GM18867 (cell line): ENCODE data around the gene PCDHB7.
"Not testable (repeated sequence)": the region's sequence is repeated elsewhere in the genome, so short reads cannot be mapped to it uniquely, and the experiment has no call there.

Experiments
- ATAC-seq: cut with Tn5 transposase; IDR thresholded peaks from one replicate; pipeline ENCODE4 v1.9.1; 2021; ENCODE audit warnings: mild to moderate bottlenecking, moderate library complexity; ENCODE audit not compliant: unreplicated experiment

Gene PCDHB7

GRCh38 chr5:141172381-141173204 is at the start of gene PCDHB7:
Gene PCDHB7 (plus strand): TSS chr5:141172644. CDS start chr5:141172836, 192 bp downstream.
- ATAC-seq, result no peak

- ATAC-seq, result not testable (repeated sequence)
Measured at GRCh38 chr5:141123396-141124135, 48.9 kb upstream of the PCDHB7 start.

DNA sequence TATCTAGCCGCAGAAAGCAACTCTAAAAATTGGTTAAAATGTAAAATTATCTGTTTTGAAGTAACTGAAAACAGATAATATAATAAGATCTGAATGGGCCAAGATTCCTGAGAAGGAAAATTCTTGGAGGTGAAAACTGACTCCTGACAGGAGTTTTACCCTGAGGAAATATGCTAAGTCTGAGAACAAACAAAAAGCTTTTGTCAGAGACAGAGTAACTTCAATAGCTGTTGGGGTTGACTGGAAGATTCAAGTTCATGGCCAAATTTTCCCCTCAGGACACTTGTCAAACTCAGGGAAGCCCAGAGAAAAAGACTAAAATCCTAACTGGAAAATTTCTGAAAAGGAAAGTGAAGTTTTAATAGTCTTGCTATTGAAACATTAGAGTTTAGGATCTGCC is 45.1 kb upstream of the PCDHB7 start:
- no peak for ATAC-seq

DNA sequence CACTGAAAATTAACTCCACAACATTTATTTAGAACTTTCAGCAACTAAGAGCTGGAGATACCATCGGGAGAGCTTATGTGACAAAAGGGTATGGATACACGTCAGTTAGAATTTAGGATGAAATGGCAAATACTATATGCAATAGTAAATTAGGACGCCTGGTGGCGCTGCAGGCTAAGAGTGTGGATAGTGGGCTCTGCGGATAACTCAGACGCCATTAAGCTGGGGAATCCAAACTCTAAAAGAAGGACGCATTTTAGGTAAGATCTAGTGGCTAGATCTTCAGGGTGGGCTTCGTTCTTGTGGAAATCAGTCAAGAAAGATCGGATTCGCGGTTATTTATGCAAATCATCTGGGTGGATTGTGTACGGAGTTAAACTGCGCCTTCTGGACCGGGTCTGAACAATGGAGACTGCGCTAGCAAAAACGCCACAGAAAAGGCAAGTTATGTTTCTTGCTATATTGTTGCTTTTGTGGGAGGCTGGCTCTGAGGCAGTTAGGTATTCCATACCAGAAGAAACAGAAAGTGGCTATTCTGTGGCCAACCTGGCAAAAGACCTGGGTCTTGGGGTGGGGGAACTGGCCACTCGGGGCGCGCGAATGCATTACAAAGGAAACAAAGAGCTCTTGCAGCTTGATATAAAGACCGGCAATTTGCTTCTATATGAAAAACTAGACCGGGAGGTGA is 37.3 kb upstream of the PCDHB7 start, which contains the start of gene PCDHB5:
PCDHB5 (plus strand) TSS at position 177 of the 688 bp plus-strand sequence; CDS start at position 406, 229 bp downstream.
- no peak for ATAC-seq

GRCh38 chr5:141135718-141136266 is 36.7 kb upstream of the PCDHB7 start:
- no peak for ATAC-seq

DNA sequence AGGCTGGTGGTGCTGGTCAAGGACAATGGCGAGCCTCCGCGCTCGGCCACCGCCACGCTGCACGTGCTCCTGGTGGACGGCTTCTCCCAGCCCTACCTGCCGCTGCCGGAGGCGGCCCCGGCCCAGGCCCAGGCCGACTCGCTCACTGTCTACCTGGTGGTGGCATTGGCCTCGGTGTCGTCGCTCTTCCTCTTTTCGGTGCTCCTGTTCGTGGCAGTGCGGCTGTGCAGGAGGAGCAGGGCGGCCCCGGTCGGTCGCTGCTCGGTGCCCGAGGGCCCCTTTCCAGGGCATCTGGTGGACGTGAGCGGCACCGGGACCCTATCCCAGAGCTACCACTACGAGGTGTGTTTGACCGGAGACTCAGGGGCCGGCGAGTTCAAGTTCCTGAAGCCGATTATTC is 35.1 kb upstream of the PCDHB7 start:
- not testable (repeated sequence) for ATAC-seq

DNA sequence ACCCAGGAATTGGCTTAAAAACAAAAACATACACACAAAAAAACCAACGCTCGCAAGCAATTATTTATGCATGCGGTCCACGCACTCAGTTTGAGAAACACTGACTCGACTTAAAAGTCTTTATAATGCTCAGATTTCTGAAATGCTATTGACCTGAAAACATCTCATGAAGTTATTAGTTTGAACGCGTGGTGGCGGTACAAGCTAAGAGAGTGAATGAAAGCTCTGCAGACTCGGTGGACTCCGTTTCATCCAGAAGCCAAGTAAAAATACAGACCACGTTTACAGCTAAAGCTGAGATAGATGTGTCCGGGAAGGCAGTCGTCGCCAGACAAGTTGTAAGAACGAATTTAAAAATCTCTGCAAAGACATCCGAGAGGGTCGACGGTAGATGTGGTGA is 22.6 kb upstream of the PCDHB7 start, which contains the start of gene PCDHB6:
PCDHB6 (plus strand) TSS at position 246 of the 400 bp plus-strand sequence. CDS start 201 bp downstream, outside the sequence.
- no peak for ATAC-seq

GRCh38 chr5:141150224-141150992 is 22.0 kb upstream of the PCDHB7 start:
- ATAC-seq, result no peak

DNA sequence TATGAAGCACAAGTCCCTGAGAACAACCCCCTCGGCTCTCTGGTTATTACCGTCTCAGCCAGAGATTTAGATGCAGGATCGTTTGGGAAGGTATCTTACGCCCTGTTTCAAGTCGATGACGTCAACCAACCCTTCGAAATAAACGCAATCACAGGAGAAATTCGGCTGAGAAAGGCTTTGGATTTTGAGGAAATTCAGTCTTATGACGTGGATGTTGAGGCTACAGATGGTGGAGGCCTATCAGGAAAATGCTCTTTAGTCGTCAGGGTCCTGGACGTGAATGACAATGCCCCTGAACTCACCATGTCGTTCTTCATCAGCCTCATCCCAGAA is 21.5 kb upstream of the PCDHB7 start:
- ATAC-seq, result no peak

- not testable (repeated sequence) for ATAC-seq
Measured at GRCh38 chr5:141151632-141152031, 20.8 kb upstream of the PCDHB7 start.

GRCh38 chr5:141152096-141152495 is 20.3 kb upstream of the PCDHB7 start:
- not testable (repeated sequence) for ATAC-seq

DNA sequence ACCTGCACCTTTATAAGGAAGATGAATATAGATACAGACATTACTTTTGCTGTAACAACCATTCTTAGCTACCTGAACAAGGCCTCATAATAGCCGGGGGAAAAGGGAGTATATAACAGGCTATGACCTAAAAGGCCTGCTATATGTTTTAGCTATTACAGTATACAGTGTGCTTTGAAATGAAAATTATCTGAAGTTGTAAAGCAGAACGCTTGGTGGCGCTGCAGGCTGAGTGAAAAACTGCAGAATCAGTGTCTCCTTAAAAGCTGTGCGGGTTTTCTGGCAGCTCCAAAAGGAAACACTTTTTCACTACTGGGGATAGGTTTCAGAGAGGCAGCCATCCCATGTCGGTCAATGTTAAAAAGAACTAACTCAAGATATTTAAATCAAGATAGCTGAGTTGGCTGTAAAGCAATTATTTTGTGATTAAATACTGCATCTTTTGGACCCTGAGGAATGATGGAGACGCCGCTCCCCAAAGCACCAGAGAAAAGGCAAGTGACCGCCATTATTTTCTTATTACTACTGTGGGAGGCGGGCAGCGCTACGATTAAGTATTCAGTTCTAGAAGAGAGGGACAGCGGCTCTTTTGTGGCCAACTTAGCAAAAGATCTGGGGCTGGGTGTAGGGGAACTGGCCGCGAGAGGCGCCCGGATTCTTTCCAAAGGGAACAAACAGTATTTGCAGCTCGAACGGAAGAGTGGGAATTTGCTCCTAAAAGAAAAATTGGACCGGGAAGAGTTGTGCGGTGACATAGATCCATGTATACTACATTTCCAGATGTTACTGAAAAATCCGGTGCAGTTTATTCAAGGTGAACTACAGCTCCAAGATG is 16.7 kb upstream of the PCDHB7 start:
- ATAC-seq, result no peak

DNA sequence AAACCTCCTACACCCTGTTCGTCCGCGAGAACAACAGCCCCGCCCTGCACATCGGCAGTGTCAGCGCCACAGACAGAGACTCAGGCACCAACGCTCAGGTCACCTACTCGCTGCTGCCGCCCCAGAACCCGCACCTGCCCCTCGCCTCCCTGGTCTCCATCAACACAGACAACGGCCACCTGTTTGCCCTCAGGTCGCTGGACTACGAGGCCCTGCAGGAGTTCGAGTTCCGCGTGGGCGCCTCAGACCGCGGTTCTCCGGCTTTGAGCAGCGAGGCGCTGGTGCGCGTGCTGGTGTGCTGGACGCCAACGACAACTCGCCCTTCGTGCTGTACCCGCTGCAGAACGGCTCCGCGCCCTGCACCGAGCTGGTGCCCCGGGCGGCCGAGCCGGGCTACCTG is 15.1 kb upstream of the PCDHB7 start:
- ATAC-seq, result not testable (repeated sequence)

DNA sequence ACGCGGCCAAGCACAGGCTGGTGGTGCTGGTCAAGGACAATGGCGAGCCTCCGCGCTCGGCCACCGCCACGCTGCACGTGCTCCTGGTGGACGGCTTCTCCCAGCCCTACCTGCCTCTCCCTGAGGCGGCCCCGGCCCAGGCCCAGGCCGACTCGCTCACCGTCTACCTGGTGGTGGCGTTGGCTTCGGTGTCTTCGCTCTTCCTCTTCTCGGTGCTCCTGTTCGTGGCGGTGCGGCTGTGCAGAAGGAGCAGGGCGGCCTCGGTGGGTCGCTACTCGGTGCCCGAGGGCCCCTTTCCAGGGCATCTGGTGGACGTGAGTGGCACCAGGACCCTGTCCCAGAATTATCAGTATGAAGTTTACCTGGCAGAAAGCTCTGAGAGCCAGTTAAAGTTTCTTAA is 14.5 kb upstream of the PCDHB7 start:
- not testable (repeated sequence) for ATAC-seq

- ATAC-seq, result not testable (repeated sequence)
Measured at GRCh38 chr5:141174291-141175104, 2.1 kb downstream of the PCDHB7 start.

DNA sequence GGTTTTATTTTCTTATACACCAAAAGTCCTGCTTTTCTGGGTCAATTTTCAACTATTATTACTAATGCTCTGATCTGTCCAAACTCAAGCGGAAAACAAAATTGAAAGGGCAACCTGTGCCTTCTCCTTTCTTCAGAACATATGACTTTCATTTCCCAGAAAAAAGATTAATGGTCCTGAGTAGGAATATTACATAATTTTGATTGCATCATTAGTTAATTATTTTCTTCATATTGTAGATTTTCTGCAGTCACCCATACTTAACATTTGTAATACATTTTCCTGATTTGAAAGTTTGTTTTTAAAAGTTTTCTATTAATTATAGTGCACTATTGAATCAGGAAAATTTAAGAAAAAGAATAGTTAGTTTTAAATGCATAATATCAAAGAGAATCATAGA is 3.5 kb downstream of the PCDHB7 start:
- no peak for ATAC-seq

DNA sequence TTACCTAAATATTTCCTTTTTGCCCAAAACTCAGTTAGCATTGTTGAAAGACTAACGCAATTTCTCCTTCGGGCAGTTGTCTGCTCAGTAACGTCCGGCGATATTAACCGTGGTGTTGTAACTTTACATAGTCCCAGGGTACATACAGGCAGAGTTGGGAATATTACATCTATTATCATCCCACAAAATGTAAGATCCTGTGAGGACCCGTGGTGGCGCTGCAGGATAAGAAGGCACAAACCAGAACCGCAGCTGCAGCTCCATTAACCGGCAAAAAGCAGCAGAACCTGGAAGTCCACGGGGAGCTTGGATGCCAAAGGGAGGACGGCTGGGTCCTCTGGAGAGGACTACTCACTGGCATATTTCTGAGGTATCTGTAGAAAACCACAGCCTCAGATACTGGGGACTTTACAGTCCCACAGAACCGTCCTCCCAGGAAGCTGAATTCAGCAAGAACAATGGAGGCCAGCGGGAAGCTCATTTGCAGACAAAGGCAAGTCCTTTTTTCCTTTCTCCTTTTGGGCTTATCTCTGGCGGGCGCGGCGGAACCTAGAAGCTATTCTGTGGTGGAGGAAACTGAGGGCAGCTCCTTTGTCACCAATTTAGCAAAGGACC is 5.2 kb downstream of the PCDHB7 start, which contains the start of gene PCDHB8:
PCDHB8 (plus strand) TSS at position 214 of the 615 bp plus-strand sequence; CDS start at position 459, 245 bp downstream.
- not testable (repeated sequence) for ATAC-seq

DNA sequence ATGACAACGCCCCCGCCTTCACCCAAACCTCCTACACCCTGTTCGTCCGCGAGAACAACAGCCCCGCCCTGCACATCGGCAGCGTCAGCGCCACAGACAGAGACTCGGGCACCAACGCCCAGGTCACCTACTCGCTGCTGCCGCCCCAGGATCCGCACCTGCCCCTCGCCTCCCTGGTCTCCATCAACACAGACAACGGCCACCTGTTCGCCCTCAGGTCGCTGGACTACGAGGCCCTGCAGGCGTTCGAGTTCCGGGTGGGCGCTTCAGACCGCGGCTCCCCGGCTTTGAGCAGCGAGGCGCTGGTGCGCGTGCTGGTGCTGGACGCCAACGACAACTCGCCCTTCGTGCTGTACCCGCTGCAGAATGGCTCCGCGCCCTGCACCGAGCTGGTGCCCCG is 6.9 kb downstream of the PCDHB7 start:
- not testable (repeated sequence) for ATAC-seq
